ENCODE data around the gene GPSM3.

Gene GPSM3

DNA sequence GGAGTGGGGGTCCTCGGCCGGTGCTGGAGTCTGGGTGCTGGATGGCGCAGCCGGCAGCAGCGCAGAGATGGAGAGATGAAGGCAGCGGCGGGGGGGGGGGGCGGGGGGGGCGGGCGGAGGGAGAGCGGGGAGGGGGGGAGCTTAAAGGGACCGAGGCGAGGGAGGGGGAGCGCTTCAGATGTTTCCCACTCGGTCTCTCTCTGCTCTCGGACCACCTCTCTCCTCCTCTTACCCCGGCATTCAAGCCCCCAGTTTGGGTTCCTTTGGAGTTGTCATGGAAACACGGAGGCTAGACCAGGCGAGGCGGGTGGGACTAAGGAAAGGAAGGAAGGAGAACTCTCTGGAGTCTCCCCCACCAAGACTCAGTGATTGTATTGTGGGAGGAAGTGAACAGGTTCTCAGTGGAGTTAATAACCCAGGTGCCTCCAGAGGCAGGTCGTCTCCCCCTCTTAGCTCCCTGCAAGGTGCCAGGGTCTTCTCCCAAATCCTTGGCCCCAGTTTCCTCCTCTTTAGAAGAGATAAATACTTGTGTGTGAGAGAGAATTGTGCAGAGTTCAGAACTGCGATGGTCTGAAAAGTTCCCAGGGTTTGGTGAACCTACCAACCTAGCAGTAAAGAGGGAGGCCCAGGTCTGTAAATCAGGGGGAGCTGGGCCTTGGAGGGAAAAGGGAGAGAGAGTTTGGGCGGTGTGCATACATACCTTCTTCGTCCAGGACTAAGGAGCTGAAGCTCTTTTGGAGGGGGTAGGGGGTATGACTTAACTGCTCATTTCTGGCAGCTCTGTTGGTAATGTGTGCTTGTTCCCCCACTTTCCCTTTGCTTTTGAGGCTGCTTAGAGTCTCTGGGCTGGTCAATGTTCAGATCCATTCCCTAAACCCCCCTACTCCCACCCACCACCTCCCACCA is 40.3 kb downstream of the GPSM3 start, which contains the start of gene PRRT1:
Gene PRRT1 (minus strand): TSS at position 77 of the 906 bp plus-strand sequence. CDS start 112 bp downstream, outside the sequence.
- H3K36me3 ChIP-seq: peaks cover 16% of the 10 kb centered on the region
- H3K27me3 ChIP-seq: no peaks in the 10 kb centered on the region
- H3K4me1 ChIP-seq: peaks cover 7% of the 10 kb centered on the region
- H3K4me3 ChIP-seq (ENCODE audit: low read depth, low read length): peak within 1 kb of the TSS; percentile 96
- TF ChIP-seq, protein P1, sequence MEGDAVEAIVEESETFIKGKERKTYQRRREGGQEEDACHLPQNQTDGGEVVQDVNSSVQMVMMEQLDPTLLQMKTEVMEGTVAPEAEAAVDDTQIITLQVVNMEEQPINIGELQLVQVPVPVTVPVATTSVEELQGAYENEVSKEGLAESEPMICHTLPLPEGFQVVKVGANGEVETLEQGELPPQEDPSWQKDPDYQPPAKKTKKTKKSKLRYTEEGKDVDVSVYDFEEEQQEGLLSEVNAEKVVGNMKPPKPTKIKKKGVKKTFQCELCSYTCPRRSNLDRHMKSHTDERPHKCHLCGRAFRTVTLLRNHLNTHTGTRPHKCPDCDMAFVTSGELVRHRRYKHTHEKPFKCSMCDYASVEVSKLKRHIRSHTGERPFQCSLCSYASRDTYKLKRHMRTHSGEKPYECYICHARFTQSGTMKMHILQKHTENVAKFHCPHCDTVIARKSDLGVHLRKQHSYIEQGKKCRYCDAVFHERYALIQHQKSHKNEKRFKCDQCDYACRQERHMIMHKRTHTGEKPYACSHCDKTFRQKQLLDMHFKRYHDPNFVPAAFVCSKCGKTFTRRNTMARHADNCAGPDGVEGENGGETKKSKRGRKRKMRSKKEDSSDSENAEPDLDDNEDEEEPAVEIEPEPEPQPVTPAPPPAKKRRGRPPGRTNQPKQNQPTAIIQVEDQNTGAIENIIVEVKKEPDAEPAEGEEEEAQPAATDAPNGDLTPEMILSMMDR (IDR thresholded peaks at IDR 0.05; ENCODE audit: low read depth, low read length): no peak
- DNase-seq: no peak
- no peaks in the 10 kb centered on the region for H3K9me3 ChIP-seq

DNA sequence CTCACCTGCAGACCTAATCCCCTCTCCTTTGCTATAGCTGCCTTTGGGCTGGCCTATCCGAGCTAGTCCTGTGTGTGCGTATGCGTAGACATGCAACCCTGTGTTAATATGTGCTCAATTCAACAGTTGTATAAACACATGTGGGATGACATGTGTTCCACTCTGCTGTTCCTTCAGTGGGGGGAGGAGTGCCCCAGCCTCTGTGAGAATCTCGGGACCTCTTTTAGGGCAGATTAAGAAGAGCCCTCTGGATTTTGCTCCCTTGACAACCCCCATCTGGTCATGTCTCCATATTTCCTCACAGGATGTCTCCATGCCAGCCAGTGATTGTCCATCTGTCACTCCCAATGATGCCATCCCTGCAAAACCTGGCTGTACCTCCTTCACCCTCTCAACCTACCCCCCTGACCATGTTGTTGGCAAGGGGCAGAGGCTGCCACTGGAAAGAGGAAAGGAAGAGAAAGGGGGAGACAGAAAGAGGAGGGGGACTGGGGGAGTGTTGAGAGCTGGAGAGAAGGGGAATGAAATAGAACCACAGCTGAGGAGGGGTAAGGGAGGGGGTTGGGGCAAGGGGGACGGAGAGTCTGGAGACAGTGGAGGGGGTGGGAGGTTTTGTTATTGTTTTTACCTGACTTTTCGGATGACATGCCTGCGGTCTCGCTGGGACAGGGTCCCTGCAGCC is 41.1 kb downstream of the GPSM3 start:
- TF ChIP-seq, protein P1 (IDR thresholded peaks at IDR 0.05; ENCODE audit: low read depth, low read length): no peak
- Histone ChIP-seq H3K4me3 (ENCODE audit: low read depth, low read length) (no peak overlapping the region), H3K27me3 (no peaks in the 10 kb centered on the region), H3K9me3 (no peaks in the 10 kb centered on the region), H3K4me1 (peaks cover 7% of the 10 kb centered on the region), H3K36me3 (peaks cover 9% of the 10 kb centered on the region)
- no peak for DNase-seq

DNA sequence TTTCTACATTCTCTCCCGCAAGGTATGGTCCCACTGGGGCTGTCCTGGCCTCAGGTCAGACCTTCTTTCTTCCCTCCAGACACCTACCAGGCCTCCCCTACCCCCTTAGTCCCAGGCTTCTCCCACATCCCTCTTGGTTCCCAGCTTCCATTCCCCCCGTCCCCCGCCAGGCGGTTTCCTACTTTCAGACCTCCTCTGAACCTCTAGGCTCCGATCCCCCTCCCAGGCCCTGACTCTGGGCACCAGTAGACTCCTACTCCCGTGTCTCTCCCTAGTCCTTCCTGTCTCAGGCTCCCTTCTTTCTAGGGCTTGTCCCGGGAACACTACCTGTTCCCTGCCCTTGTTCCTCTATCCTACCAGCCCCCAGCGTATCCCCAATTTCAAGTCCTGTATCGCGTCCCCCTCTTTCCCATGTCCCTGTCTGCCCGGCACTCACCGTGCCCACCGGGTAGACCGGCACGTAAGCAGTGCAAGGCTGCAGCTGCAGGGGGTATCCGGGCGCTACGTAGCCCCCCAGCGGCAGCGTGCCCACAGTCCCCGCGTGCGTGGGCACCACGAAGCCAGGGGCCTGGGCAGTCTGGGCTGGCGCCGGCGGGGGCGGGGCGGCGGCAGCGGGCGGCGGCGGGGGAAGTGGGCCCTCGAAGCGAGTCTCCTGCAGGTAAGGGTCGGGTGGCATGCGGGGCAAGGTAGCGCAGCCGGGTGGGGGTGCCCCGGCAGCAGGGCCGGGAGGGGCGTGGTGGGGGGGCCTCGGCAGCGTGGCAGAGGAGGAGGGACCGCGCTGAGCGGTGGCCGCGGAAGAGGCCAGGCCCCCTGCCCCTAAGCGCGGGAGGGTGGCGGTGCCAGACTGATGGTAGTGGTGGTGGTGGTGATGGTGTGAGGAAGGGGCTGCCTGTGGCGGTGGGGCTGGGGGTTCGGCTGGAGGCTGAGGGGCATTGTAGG is 42.2 kb downstream of the GPSM3 start:
- no peak for DNase-seq
- H3K36me3 ChIP-seq: no peaks in the 10 kb centered on the region
- no peaks in the 10 kb centered on the region for H3K27me3 ChIP-seq
- H3K4me1 ChIP-seq: peaks cover 5% of the 10 kb centered on the region
- TF ChIP-seq, protein P1 (IDR thresholded peaks at IDR 0.05; ENCODE audit: low read depth, low read length): no peak
- H3K4me3 ChIP-seq (ENCODE audit: low read depth, low read length): no peak overlapping the region
- no peaks in the 10 kb centered on the region for H3K9me3 ChIP-seq

DNA sequence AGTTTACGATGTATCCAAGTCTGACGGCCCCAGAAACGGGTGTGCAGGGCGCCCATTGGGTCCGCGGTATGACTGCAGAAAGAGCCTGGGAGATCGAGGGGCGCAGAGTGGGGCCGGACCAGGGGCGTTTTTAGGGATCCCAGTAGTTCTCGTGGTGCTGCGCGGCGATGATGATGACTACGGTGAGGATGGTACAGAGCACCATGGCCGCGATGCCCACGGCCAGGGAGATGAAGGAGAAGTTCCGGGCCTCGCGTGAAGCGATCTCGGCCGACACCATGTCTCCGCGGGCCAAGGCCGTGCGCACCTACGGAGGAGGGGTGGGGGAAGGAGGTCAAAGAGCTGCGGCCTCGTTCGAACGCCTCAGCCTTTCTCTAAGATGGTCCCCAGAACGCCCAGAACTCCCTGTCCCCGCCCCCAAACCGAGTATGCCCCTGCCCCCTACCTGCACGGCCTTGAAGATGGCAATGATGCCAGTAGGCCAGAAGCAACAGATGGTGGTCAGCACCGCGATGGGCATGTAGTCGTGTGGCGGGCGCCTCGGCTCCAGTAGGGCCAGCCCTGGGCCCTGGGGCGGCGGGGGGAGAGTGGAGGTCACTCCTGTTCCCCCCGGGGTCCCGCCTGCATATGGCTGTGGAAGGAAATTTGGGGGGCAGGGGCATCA is 43.2 kb downstream of the GPSM3 start:
- DNase-seq: no peak
- no peaks in the 10 kb centered on the region for H3K9me3 ChIP-seq
- H3K4me3 ChIP-seq (ENCODE audit: low read depth, low read length): no peak overlapping the region
- no peaks in the 10 kb centered on the region for H3K36me3 ChIP-seq
- peaks cover 4% of the 10 kb centered on the region for H3K4me1 ChIP-seq
- TF ChIP-seq, protein P1 (IDR thresholded peaks at IDR 0.05; ENCODE audit: low read depth, low read length): no peak
- no peaks in the 10 kb centered on the region for H3K27me3 ChIP-seq

DNA sequence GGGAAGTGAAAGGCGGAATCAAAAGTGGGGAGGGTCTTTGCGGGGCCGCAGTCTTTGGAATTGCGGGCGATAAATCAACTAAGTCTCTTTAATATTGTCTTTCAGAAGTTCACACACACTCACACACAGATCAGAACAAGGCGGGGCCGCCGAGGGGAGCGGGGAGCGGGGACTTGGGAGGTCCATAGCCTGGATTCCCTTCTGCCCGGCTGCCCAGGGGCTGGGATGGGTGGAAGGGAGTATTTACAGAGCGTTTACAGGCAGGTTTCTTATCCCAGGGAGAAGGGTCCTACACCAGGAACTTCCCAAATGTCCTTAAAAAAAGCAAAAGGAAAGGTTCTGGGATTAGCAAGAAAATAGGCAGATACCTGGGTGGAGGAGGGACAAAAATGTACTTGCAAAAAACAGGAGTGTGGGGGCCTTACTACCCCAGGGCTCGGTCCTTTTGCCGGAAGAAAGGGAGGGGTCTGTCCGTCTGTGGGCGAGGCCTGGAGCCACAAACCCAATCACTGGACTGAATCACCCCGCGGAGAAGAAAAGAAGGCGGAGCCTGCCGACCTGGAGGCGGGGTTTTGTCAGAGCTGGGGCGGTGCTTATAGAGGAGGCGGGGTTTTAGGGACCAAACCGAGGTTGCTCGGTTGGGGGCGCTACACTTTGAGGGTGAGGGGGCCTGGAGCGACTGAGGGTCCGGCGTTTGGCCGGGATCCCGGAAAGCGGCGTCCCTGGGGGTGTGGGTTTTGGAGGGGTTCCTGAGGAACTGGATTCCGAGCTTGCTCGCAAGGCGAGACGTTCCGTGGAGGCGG is 44.0 kb downstream of the GPSM3 start:
- Histone ChIP-seq H3K36me3 (no peaks in the 10 kb centered on the region), H3K4me3 (ENCODE audit: low read depth, low read length) (no peak overlapping the region), H3K9me3 (no peaks in the 10 kb centered on the region), H3K27me3 (no peaks in the 10 kb centered on the region), H3K4me1 (peaks cover 4% of the 10 kb centered on the region)
- TF ChIP-seq, protein P1 (IDR thresholded peaks at IDR 0.05; ENCODE audit: low read depth, low read length): no peak
- DNase-seq: peak; percentile 45

Measured in BE2C (cell line).